HG03025 (cell line): ENCODE results near the gene ZNHIT2.
A peak's percentile ranks its signal among the peaks of the same experiment; 100 is the strongest.
"Not testable (repeated sequence)": the region's sequence is repeated elsewhere in the genome, so short reads cannot be mapped to it uniquely, and the experiment has no call there.

ENCODE experiments used
- ATAC-seq: cut with Tn5 transposase; IDR thresholded peaks from one replicate; pipeline ENCODE4 v1.9.1; 2021; ENCODE audit warnings: mild to moderate bottlenecking, moderate library complexity; ENCODE audit not compliant: unreplicated experiment, low FRiP score

Gene ZNHIT2

DNA sequence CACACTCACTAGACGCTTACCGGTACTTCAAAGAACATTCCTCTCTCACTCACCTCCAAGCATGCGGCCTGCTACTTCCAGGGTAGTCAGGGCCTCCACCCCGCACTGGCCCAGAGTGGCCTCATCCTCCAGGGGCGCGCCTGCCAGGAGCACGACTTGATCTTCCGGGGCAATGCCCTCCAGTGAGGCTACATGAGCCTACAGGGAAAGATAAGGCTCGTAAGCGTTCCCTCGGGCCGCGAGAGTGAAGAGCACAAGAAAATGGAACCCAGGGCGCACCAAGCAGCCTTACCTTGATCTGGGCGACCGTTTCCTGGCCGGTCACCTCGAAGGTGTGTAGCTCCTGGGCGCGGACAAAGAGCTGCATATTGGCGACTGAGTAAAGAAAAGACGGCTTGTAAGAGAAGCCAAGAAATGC, 4.0 kb upstream of the ZNHIT2 start:
- ATAC-seq = no peak

DNA sequence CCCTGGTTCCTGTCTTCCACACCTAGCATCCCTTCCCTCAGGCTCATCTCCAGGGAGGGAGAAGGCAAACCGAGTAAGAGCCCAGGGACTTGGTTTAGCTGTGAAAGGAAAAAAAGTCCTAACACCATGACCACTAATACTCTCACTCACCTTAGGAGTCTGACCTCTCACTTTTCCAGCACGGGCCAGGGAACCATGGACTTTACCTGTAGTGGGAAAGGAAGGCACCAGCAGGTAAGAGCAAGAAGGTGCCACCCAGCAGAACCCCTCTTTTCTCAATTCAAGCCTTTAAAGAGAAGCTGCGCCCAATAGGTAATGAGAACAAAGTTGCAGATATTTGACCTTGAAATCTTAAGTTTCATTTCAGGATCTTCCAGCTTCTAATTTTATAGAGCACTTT, 3.3 kb upstream of the ZNHIT2 start:
- ATAC-seq = no peak

DNA sequence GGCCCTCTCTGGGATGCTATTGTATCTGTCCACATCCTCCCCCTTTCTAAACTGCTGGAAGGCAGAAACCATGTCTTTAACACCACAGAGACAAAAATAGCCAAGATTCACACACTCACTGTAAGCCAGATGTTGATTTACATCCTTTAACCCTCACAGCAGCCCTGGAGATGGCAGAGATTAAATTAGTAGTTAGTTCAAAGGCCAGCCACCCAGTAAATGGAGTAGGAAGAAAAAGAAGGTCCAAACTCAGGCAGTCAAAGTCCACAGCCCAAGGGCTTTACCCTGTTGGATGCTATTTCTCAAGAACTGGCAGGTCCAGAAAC, 2.1 kb upstream of the ZNHIT2 start:
- no peak for ATAC-seq

DNA sequence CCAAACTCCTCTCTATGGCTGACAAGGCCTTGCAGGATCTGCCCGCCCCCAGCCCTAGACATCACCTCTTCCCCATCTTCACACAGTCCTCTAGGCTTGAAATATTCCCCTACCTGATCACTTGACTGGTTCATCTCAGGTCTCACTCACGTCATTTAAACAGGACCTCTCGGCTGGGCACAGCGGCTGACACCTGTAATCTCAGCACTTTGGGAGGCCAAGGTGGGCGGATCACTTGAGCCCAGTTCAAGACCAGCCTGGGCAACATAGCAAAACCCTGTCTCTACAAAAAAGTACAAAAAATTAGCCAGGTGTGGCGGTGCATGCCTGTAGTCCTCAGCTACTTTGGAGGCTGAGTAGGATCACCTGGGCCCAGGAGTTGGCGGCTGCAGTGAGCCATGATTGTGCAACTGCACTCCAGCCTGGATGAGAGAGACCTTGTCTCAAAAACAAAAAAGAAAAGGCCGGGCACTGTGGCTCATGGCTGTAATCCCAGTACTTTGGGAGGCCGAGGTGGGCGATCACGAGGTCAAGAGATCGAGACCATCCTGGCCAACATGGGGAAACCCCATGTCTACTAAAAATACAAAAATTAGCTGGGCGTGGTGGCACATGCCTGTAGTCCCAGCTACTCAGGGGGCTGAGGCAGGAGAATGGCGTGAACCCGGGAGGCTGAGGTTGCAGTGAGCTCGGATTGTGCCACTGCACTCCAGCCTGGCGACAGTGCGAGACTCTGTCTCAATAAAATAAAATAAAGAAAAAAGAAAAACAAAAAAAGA, 1.6 kb upstream of the ZNHIT2 start:
- not testable (repeated sequence) for ATAC-seq

DNA sequence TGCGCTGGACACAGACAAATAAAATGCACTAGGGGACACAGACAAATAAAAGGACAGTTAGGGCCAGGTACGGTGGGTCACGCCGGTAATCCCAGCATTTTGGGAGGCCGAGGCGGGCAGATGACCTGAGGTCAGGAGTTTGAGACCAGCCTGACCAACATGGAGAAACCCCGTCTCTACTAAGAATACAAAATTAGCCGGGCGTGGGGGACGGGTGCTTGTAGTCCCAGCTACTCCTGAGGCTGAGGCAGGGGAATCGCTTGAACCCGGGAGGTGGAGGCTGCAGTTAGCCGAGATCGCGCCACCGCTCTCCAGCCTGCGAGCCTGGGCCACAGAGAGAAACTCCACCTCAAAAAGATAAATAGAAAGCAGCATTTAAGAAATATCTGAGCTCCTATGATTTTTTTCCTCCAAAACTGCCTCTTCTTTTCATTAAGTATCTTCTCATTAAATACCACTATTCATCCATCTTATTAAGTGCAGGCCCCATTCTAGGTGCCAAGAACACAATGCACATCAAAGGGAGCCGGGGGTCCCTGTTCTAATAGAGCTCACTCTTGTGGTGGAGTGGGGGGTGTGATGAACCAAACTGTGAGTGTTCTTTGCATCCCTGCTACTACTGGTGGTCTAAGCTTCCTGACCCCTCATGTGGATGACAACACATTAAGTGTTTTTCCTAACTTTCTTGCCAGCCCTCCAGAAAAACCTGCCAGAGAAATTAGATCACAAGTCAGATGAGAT, 766 bp upstream of the ZNHIT2 start:
- no peak for ATAC-seq

DNA sequence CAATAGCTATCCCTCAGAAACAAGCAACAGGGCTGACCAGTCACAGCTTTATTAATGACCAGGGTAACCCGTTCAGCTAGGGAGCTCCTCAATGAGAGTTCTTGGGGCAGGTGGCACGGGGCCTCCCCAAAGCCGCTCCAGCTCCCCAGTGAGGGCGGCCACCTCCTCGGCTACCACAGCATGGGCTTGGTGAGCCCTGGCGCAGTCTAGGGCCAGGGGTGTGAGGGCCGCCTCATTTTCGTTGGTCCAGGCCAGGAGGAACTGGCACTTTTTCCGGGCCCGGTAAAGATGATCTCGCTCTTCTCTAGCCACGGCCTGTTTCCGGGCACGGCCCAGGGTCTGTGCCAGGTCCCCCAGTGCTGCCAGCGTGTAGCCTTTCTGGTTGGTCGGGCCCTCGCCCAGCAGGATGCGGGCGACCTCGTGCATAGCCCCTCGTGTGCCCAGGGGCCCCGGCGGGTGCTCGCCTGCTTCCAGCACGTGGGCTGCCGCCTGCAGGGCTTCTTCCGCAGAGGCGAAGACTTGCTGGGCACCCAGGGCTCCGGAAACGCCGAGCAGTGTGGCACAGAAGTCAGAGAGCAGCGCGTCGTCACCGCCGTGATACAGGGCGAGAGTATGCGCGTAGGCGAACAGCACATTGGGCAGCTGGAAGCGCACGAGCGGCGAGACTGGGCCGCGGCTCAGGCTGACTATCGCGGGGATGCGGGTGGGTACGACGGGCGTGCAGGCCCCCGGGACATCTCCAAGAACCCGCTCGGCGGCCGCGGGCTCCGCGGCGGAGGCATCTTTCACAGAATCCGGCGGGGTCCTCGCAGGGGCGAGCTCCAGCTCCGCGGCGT, 913 bp downstream of the ZNHIT2 start:
- ATAC-seq = peak; percentile 1

DNA sequence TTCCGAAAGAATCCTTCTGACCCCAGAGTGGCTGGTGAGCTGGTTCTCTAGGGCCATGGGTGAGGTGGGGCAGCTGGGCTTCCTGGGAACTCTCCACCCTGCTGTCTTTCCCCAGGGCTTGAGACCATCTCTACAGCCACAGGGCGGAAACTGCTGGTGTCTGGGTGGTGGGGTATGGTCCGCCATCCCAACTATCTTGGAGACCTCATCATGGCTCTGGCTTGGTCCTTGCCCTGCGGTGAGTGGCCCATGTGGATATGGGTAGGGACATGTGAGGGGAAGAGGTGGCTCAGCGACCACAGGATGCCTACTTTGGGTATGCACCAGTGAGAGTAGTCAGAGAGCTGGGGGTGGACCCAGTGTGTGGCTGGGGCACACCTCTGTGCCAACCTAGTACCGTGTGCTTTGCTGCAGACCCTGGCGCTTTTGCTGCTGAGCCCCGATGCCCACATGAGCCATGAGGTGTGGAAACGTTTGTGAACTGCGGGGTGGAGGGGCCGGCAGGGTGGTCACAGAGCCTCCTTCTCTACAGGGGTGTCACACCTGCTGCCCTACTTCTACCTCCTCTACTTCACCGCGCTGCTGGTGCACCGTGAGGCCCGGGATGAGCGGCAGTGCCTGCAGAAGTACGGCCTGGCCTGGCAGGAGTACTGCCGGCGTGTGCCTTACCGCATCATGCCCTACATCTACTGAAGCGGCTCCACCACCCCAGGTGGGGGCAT, 2.0 kb downstream of the ZNHIT2 start:
- no peak for ATAC-seq

DNA sequence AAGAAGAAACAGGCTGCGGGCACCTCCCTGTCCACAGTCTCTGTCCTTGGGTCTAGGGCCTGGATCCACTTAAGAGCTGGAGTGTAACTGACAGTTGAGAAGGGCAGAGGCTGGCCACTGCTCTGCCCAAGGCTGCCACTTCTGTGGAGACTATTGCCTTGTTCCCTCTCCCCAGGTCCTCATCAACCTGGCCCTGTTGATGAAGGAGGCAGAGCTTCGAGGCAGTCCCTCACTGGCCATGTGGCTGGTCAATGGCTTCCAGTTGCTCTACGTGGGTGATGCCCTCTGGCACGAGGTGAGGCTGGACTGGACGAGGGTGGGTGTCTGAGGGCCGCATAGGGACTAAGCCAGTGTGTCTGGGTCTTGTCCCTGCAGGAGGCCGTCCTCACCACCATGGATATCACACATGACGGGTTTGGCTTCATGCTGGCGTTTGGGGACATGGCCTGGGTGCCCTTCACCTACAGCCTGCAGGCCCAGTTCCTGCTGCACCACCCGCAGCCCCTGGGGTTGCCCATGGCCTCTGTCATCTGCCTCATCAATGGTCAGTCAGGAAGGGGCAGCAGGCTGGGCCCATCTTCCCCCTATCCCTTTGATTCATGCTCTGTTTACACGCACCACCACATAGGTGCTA, 2.8 kb downstream of the ZNHIT2 start:
- no peak for ATAC-seq

DNA sequence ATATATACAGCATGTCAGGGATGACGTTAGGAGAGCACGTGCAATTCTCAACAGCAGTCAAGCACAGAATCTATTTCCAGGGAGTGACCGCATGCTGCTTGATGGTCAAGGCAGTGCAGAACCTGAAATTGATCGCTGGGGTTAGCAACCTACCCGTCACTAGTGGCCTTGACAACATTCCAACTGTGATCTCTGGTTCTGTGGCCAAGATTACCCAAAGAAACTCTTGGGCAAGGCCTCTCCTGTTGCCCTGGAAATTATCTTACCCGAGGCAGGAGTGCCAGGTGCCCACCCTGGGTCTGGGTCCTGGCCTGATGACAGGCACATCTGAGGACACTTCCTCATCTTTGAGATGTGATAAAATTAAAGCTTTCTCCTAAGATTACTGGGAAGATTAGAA, 3.7 kb downstream of the ZNHIT2 start:
- ATAC-seq = no peak

DNA sequence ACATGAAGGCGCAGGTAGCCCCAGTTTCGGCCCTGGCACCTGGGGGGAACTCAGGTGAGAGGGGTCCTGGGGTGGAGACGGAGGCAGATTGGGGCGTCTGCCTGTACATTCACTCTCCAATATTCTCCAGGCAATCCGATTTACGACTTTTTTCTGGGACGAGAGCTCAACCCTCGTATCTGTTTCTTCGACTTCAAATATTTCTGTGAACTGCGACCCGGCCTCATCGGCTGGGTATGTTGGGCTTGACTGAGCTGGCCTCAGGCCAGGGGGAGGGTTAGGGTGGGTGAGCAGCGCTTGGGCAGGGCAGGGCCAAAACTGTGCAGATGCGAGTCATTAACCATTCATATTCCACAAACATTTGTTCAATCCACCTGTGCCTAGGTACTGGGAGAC, 4.1 kb downstream of the ZNHIT2 start:
- no peak for ATAC-seq

DNA sequence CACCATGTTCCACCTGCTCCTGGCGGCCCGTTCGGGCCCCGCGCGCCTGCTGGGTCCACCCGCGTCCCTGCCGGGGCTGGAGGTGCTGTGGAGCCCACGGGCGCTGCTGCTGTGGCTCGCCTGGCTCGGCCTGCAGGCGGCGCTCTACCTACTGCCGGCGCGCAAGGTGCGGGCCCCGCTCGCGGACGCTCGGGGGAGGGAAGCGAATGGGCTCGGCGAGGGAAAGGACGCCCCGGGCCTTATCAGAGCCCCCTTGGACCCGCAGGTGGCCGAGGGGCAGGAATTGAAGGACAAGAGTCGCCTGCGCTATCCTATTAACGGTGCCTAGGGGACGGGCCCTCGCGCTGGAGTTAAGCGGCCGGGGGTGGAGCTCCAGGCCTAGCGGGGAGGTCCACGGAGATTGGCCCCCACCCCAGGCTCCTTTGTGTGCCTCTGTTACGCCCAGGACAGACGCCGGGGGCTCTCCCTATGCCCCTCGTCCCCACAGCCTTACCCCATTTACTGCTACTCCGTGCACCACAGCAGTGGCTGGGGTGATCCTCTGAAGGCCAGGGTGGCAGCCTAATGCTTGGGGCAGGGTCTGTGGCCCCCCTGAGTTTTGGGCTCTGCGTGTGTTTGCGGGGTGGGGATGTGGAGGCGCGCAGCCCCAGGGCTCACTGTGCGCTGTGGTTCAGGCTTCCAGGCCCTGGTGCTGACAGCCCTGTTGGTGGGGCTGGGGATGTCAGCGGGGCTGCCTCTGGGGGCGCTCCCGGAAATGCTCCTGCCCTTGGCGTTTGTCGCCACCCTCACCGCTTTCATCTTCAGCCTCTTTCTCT, 4.7 kb downstream of the ZNHIT2 start:
- no peak for ATAC-seq

DNA sequence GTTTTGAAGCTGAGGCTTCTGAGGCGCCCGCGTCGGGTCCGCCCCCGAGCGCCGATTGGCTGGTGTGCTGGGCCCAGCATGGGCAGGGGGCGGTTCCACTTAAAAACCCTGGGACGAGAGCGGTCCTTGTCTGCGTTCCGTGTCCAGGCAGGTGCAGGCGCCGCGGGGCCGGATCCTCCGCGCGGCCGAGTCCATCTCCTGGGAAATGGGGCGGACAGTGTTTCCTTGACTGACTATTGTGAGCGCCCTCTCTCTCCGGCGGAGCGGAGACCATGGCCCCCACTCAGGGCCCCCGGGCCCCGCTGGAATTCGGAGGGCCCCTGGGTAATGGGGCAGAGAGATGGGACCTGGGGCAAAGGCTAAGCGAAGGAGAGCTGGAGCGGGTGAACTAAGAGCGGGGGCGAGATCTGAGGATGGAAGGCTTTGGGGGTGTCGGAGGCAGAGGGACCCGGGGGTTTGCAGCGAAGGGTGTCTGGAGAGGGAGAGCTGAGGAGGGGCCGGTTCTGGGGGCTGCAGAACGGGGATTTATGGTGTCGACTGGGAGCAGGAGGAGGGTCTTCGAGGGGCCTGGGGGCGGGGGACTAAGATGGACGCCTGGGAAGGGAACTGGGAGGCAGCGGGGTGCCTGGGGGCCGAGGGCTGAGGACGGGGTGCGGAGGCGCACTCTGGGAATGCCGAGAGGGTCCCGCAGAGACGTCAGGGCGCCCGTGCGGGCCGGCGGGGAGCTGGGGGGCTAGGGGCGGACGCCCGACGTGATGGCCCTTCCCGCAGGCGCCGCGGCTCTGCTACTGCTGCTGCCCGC, 5.6 kb downstream of the ZNHIT2 start, which contains the start of gene TM7SF2:
TM7SF2 (plus strand) TSS at position 129 of the 802 bp plus-strand sequence; CDS start at position 273, 144 bp downstream.
- ATAC-seq = peak; percentile 59

DNA sequence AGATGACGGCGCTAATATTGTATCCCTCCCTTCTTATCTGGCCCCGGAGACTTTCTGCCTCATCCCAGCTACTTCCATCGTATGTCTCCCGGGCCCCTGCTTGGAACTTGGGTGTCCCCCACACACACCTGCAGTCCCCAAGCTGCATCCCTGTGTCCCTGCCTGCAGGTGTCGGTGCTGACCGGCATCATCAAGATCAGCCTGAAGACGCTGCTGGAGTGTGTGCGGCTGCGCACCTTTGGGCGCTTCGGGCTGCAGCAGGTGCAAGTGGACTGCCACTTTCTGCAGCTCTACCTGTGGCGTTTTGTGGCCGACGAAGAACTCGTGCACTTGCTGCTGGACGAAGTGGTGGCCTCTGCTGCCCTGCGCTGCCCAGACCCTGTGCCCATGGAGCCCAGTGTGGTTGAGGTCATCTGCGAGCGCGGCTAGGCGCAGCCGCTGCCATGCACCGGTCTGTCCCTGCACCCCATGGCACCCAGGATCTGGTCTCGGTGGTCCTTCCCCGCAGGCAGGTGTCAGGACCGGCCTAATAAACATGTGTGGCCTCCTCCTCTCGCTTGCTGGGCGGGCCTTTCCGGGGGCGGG, 6.2 kb downstream of the ZNHIT2 start:
- no peak for ATAC-seq

DNA sequence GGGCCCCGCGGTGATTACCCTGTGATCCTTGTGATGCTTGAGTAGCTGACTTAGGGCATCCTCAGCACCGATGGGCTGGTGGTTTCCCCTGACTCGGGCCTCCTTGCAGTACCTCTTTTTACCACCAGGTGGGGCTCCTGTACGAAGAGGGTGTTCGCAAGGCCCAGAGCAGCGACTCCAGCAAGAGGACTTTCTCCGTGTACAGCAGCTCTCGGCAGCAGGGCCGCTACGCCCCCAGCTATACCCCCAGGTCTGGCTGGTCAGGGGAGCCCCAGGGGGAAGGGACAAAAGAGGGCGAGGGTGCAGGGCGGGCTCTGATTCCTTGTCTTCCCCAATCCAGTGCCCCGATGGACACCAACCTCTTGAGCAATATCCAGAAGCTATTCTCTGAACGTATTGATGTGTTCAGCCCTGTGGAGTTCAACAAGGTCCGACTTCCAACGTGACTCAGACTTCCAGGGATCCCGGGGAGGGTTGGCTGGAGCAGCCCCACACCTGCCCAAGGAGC, 7.1 kb downstream of the ZNHIT2 start:
- ATAC-seq = no peak

DNA sequence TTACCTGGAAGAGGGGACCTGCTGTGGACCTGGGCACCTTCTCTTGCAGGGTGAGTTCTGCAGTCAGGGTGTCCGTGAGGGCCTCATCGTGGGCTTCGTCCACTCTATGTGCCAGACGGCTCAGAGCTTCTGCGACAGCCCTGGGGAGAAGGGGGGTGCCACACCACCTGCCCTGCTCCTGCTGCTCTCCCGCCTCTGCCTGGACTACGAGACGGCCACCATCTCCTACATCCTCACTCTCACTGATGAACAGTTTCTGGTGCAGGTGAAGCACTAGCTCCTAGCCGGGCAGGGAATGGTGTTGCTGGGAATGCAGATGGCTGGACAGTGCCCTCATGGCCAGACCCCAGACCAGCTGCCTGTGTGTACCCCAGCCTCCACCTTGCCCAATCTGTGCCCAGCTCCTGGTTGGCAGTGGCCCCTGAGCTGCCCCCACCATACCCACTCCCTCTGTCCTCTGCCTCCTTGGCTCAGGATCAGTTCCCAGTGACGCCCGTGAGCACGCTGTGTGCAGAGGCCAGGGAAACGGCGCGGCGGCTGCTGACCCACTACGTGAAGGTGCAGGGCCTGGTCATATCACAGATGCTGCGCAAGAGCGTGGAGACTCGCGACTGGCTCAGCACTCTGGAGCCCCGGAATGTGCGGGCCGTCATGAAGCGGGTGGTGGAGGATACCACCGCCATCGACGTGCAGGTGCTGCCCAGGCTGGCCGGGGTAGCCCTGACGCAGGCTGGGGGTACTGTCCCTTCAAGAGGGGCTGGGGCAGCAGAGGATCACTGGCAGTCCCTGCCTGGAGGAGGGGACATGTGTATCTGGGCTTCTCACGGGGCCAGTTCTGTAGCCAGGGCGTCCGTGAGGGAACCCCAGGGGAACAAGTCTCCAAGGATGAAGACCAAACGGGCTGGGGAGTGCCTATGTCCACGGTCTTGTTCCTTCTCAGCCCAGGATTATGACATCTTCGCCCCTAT, 8.0 kb downstream of the ZNHIT2 start:
- ATAC-seq = no peak

DNA sequence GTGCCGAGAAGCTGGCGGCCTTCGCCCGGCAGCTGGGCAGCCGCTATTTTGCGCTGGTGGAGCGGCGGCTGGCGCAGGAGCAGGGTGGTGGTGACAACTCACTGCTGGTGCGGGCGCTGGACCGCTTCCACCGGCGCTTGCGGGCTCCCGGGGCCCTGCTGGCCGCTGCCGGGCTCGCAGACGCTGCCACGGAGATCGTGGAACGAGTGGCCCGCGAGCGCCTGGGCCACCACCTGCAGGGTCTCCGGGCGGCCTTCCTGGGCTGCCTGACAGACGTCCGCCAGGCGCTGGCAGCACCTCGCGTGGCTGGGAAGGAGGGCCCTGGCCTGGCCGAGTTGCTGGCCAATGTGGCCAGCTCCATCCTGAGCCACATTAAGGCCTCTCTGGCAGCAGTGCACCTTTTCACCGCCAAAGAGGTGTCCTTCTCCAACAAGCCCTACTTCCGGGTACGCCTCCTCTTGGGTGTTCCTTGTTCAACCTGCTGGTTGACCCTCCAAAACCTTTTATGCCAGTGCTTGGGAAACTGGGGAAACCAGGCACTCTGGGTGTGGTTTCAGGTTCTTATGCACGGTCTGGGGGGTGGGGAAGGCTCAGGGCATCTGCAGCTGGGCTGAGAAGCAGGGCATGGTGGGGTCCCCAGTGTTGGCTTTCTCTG, 8.9 kb downstream of the ZNHIT2 start:
- ATAC-seq = no peak
